NCI-H146 treated with DMSO at 0.1 percent for 48 hours (cell line): ENCODE measurements around the gene TNIK.

ENCODE experiments used
- DNase-seq: peaks from one replicate; lab custom pipeline; 2025; ENCODE audit not compliant: unreplicated experiment; lab: John Stamatoyannopoulos, UW

TNIK gene

GRCh38 chr3:171459942-171460724 lies at the start of gene TNIK:
TSS of gene TNIK (minus strand) at chr3:171460405. CDS start at chr3:171460063, 342 bp downstream.
- peak; percentile 61 for DNase-seq

DNA sequence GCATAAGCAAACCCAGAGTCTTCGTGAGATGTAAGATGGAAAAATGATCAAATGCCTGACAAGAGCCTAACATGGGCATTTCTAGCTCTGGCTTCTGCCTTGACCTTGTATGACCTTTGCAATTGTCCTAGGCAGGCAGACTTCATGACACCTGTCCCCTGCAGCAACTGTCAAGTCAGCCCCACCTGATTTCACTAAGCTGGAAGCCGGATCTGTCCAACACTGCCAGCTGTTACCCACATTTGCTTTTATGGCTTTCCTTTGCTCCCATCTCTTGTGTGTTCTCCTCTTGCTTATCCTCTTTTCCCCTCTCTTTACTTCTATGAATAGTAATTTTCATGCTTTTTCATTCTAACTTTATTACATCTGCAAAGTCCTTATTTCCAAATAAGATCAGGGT lies 48.5 kb upstream of the TNIK start:
- no peak for DNase-seq

- no peak for DNase-seq
Measured at GRCh38 chr3:171508206-171508605, 48.0 kb upstream of the TNIK start.

GRCh38 chr3:171506743-171507319 lies 46.6 kb upstream of the TNIK start:
- DNase-seq = no peak

- DNase-seq = no peak
Measured at GRCh38 chr3:171505822-171506333, 45.7 kb upstream of the TNIK start.

- no peak for DNase-seq
Measured at GRCh38 chr3:171504376-171504775, 44.2 kb upstream of the TNIK start.

- no peak for DNase-seq
Measured at GRCh38 chr3:171503817-171504216, 43.6 kb upstream of the TNIK start.

- no peak for DNase-seq
Measured at GRCh38 chr3:171498921-171499320, 38.7 kb upstream of the TNIK start.

GRCh38 chr3:171497468-171497867 lies 37.3 kb upstream of the TNIK start:
- DNase-seq = no peak

- no peak for DNase-seq
Measured at GRCh38 chr3:171495413-171495812, 35.2 kb upstream of the TNIK start.

GRCh38 chr3:171494457-171495109 lies 34.4 kb upstream of the TNIK start:
- DNase-seq = no peak

- DNase-seq = no peak
Measured at GRCh38 chr3:171491361-171491760, 31.2 kb upstream of the TNIK start.

- DNase-seq = no peak
Measured at GRCh38 chr3:171490901-171491300, 30.7 kb upstream of the TNIK start.

DNA sequence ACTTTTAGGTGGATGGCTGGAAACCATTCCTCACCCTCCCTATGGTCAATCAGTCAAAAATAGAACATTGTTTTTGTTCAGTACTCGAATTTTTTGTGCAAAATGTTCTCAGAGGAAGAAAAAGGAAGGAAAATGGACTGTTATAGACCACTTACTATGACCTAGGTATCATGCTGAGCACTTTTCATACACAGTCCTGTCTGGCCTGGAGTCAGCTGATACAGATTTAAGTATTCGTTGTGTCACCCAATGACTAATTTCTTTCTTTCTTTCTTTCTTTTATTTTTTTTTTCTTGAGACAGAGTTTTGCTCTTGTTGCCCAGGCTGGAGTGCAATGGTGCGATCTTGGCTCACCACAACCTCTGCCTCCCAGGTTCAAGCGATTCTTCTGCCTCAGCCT lies 29.1 kb upstream of the TNIK start:
- DNase-seq = no peak

DNA sequence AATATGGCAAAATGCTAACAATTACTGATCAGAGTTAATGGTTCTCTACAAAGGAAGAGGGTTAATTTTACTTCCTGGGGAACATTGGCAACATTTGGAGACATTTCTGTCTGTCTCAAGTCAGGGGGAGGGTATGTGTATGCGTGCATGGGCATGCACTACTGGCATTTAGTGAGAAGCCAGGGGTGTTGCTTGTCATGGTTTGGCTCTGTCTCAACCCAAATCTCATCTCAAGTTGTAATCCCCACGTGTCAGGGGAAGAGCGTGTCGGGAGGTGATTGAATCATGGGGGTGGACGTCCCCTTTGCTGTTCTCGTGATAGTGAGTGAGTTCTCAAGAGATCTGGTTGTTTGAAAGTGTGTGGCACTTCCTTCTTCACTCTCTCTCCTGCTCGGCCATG lies 28.3 kb upstream of the TNIK start:
- no peak for DNase-seq

DNA sequence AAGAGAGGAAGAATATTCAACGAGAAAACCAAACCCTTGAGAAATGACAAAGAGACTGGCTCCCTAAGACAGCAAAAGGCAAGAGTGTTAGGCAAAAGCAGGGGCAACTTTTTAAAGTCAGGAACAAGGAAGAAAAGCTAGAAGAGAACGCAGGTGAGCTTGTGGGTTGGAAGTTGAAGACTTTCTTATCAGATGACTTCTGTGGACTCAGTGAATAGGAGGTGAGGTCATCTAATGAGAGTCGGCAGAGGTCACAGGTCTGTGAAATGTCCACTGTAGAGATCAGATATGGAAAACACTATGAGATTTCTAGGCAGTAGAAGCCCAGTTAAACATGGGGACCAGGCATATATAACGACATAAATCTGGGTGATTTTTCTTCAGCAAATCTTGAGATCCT lies 27.2 kb upstream of the TNIK start:
- no peak for DNase-seq

GRCh38 chr3:171485338-171485737 lies 25.1 kb upstream of the TNIK start:
- no peak for DNase-seq

DNA sequence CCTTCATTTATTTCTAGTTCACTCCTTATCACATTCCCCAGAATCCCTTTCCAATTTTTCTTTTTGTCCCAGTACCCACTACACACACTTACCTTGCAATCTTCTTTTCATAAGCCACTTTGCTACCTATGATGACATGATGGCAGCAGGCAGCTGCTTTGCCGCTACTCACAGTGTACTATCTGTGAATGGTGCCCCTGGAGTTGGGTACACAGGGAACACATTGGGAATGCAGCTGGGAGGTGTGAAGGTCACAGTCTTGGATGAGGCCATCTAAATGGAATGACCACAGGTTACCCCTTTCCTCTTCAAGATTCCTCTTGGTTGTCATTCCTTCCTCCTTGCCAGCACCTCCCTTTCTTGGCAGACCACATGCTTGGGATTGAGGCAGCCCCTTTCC lies 20.8 kb upstream of the TNIK start:
- DNase-seq = no peak

GRCh38 chr3:171480526-171480925 lies 20.3 kb upstream of the TNIK start:
- DNase-seq = no peak

- no peak for DNase-seq
Measured at GRCh38 chr3:171476532-171477102, 16.4 kb upstream of the TNIK start.

DNA sequence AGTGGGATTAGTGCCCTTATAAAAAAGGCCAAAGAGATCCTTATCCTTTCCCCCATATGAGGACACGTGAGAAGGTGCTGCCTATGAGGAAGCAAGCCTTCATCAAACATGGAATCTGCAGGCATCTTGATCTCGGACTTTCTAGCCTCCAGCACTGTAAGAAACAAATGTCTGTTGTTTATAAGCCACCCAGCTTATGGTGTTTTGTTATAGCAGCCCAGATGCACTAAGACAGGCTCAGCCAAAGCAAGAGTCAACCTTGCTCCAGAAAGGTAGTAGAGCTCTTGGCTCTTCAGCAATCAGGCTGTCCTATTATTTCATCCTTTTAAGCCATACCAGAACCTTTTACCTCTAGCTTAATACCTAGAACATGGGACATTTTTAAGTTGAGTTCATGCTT lies 12.3 kb upstream of the TNIK start:
- DNase-seq = no peak

DNA sequence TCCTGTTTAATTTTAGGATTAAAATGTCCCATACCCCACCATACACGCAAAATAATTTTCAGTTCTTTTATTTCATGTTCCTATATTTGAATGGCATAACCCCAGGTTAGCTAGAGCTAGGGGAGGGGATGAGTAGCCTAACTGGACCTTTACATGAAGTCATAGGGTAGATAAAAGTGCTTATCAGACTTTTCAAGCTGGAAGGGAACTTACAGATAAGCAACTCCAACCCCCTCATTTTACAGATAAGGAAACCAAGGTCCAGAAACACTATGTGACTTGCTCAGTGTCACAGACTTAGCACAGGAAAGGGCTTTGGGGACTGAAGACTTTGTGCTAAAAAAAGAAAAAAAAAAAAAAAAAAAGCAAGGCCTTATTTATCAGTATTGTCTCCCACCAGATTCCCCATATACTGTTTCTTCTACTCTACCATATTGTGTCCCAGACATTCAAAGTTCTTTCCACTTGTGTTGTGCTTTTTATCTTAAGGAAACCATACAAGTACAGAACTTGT lies 10.6 kb upstream of the TNIK start:
- no peak for DNase-seq
